Mucosa of rectum (tissue), 2 donors: ENCODE results near the gene MROH2B.

Experiments used
- H3K27ac ChIP-seq, 2 donors: one replicate each; pipeline ENCODE4 v1.7.0; 2013; ENCODE audit warnings: inconsistent platforms in 2 of 2, low read depth in 2 of 2, low read length in 2 of 2
- H3K27me3 ChIP-seq, 2 donors: one replicate each; pipeline ENCODE4 v1.7.0; 2013; ENCODE audit warnings: low read length in 2 of 2; ENCODE audit not compliant: control insufficient read depth in 2 of 2, insufficient read depth in 2 of 2
- H3K36me3 ChIP-seq, 2 donors: one replicate each; pipeline ENCODE4 v1.7.0; 2013; ENCODE audit warnings: low read length in 2 of 2; ENCODE audit not compliant: control insufficient read depth in 2 of 2, insufficient read depth in 2 of 2
- H3K4me1 ChIP-seq, 2 donors: one replicate each; pipeline ENCODE4 v1.7.0; 2013; ENCODE audit warnings: low read length in 2 of 2, mild to moderate bottlenecking in 1 of 2; ENCODE audit not compliant: control insufficient read depth in 2 of 2, insufficient read depth in 2 of 2
- H3K4me3 ChIP-seq, 2 donors: one replicate each; pipeline ENCODE4 v1.7.0; 2013; ENCODE audit warnings: low read length in 2 of 2
- H3K9ac ChIP-seq, 2 donors: one replicate each; pipeline ENCODE4 v1.7.0; 2013; ENCODE audit warnings: low read length in 2 of 2, low read depth in 1 of 2, mild to moderate bottlenecking in 1 of 2
- H3K9me3 ChIP-seq, 2 donors: one replicate each; pipeline ENCODE4 v1.7.0; 2013; ENCODE audit warnings: low read length in 2 of 2; ENCODE audit not compliant: control insufficient read depth in 2 of 2
- donor health status: healthy.
- donor health status: Normal muscosa, but diverticular disease.

The MROH2B gene

DNA sequence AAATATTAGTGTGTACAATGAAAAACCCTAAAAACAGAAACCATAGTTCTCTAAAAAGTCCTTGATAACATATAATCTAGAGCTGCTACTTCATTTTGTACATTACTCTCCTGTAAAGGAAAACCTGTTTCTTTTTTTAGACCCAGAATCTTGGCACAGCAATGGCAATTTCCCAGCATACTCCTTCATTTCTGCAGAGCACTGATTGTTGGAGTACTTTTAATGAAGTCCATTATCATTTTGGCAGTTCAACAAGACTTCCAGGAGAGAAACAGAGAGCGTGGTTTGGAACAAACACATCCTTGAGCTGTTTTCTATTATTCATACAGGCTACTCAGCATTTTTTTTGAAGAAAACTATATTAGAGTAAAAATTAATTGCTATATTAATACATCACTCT is 22.7 kb upstream of the MROH2B start:
- no peaks in the 10 kb centered on the region for H3K4me1 ChIP-seq
- no peak overlapping the region for H3K9ac ChIP-seq
- H3K4me3 ChIP-seq: no peak overlapping the region
- no peak overlapping the region for H3K27ac ChIP-seq
- no peaks in the 10 kb centered on the region for H3K9me3 ChIP-seq
- no peaks in the 10 kb centered on the region for H3K27me3 ChIP-seq
- no peaks in the 10 kb centered on the region for H3K36me3 ChIP-seq

DNA sequence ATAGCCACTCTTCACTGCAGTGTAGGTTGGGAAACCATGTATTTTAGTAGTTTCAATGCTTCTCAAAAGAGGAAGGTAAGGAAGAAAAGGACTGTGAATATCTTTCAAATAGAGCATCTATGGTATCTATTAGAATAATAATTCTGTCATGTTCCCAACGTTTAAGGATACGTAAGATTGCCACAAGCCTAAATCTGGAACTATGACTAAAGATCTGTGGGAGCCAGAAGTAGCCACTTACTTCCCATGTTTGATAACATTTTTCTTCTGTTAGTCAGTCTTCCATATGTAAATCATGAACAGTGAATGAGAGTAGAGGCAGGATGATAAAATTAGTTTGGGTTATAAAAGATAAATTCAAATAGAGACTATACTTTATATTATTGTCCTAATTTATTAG is 16.3 kb upstream of the MROH2B start:
- no peaks in the 10 kb centered on the region for H3K27me3 ChIP-seq
- no peak overlapping the region for H3K9ac ChIP-seq
- H3K4me1 ChIP-seq: no peaks in the 10 kb centered on the region
- no peaks in the 10 kb centered on the region for H3K9me3 ChIP-seq
- no peak overlapping the region for H3K27ac ChIP-seq
- H3K4me3 ChIP-seq: no peak overlapping the region
- H3K36me3 ChIP-seq: no peaks in the 10 kb centered on the region

DNA sequence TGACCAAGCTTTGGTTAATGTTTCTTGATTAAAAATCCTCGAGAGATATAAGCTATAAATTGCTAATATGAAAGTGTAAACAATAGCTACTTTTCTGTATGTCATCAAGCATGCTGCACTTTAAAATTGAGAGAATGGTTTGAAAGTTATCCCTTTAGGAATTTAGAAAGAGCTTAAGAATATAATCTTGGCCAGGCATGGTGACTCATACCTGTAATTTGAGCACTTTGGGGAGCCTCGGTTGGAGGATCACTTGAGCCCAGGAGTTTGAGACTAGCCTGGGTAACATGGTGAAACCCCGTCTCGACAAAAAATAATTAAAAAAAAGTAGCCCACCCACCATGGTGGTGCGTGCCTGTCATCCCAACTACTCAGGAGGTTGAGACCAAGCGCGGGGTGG is 12.2 kb upstream of the MROH2B start:
- no peak overlapping the region for H3K27ac ChIP-seq
- no peak overlapping the region for H3K9ac ChIP-seq
- no peak overlapping the region for H3K4me3 ChIP-seq
- H3K27me3 ChIP-seq: no peaks in the 10 kb centered on the region
- no peaks in the 10 kb centered on the region for H3K9me3 ChIP-seq
- H3K36me3 ChIP-seq: no peaks in the 10 kb centered on the region
- no peaks in the 10 kb centered on the region for H3K4me1 ChIP-seq

DNA sequence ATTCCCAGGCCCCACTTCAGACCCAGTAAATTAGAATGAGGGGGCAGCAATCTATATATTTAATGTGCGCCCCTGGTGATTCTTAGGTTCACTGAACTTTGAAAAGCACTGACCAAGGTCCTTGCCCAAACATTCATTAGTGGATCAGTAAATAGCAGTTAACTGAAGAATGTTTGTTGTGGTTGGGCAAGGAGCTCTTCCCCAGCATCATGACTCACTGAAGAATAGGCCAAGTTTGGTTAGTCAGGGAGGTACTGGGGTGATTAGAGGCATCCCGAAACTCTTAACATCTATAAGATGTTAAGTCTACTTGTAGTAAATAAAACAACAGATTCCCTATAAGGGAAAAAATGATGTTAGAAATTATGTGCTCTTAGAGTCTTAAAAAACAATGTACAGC is 833 bp upstream of the MROH2B start:
- no peak overlapping the region for H3K4me3 ChIP-seq
- H3K27me3 ChIP-seq: no peaks in the 10 kb centered on the region
- no peak overlapping the region for H3K9ac ChIP-seq
- H3K27ac ChIP-seq: no peak overlapping the region
- H3K4me1 ChIP-seq: no peaks in the 10 kb centered on the region
- no peaks in the 10 kb centered on the region for H3K9me3 ChIP-seq
- H3K36me3 ChIP-seq: no peaks in the 10 kb centered on the region

DNA sequence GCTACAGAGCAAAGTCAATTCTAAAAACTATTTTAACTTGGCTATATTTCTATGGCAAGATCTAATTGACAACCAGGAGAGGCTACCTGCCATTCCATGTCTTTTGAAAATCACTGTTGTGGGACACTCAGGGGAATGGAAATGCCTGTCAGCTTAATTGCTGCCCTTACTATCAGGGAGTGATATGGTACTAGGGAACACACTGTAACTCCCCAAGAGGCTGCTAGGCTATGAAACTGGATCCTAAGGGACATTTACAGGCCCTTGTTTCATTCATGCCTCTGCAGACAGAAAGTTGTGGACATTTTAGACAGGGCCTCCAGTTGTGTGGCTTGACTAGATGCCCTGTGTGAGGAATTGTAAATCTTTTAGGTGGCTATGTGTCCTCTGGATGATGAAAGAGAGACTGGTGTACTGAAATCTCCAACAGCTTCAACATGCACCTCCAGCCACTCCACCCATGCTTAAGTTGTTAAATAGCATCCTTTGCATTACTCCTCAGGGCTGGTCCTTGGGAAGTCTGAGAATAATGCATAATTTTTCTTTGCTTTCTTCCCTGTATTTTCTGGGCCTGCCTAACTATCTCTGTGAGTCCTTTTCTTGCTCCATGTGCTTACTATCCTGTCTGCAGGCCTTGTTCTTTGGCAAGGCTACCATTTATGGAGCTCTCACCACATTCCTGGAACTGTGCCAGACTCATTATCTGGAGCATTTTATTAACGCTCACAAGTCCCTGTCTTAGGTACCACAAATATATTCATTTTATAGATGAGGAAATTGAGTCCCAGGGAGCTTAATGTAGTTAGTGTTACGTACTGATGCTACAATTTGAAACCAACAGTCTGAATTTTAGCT is 3.2 kb downstream of the MROH2B start:
- Histone ChIP-seq H3K9ac (no peak overlapping the region), H3K27ac (no peak overlapping the region), H3K9me3 (no peaks in the 10 kb centered on the region), H3K27me3 (no peaks in the 10 kb centered on the region), H3K4me3 (no peak overlapping the region), H3K4me1 (no peaks in the 10 kb centered on the region), H3K36me3 (no peaks in the 10 kb centered on the region)

DNA sequence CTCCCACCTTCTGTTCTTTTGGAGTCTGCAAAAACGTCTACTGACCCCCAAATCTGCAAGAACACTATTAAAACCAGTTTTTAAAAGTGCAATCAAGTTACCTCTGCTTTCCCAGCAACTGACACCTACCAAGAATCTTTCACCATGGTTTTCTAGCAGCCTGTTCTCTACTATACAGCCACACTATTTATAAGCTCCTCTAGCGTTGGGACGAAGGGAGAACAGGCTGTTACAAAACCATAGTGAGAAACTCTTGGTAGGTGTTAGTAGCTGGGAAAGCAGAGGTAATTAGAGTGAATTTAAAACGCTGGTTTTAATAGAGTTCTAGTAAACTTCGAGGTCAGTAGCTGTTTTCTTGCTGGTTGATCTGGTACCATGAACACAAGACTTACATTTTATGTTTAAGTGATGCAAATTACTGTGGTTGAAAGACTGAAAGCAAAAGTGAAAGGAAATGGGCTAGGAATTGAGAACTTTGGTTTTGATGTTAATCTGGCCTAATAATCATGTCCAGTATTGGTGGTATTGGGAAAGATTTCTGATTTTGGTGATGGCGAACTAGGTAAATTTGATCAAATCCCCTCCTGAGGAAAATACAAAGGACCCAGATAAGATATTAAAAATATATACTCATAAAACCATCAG is 5.3 kb downstream of the MROH2B start:
- H3K4me3 ChIP-seq: no peak overlapping the region
- no peaks in the 10 kb centered on the region for H3K9me3 ChIP-seq
- H3K27ac ChIP-seq: no peak overlapping the region
- no peaks in the 10 kb centered on the region for H3K27me3 ChIP-seq
- no peaks in the 10 kb centered on the region for H3K36me3 ChIP-seq
- no peaks in the 10 kb centered on the region for H3K4me1 ChIP-seq
- H3K9ac ChIP-seq: no peak overlapping the region

DNA sequence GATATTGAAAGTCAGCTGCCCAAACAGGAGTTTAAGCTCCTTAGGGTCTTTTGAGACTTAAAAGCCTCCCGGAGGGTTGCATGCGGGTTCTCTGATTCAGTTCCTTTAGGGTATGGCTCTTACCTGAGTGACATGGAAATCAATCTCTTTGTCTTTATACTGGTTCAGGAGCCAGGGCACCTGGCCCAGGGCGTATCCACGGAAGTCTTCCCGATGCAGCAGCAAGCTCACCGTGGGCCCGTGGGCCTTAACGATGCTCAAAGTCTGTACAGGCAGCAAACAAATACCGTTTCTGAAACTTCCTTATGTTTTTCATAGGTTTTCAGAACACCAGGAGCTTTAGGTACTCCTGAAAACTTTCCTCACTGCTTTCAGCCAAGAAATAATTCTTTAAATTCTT is 13.2 kb downstream of the MROH2B start:
- H3K4me1 ChIP-seq: no peaks in the 10 kb centered on the region
- H3K4me3 ChIP-seq: no peak overlapping the region
- H3K27me3 ChIP-seq: no peaks in the 10 kb centered on the region
- H3K36me3 ChIP-seq: no peaks in the 10 kb centered on the region
- H3K9ac ChIP-seq: no peak overlapping the region
- H3K9me3 ChIP-seq: no peaks in the 10 kb centered on the region
- no peak overlapping the region for H3K27ac ChIP-seq

DNA sequence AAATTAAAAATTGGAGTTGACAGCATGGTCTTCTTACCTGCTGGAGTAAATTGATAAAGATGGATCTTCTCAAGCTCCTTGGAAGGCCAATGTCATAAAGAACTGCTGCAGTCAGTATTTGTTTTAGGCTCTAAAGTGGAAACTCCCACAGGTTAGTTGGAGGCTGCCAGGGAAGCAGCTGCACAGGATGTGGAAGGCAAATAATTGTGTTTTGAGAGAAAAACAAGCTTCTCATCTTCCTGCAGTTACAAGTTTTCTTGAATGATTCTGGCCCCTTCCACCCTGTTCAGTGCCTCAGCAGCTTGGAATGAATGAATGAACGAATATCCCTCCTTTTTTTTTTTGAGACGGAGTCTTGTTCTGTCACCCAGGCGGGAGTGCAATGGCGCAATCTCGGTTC is 13.9 kb downstream of the MROH2B start:
- Histone ChIP-seq H3K4me3 (no peak overlapping the region), H3K4me1 (no peaks in the 10 kb centered on the region), H3K27me3 (no peaks in the 10 kb centered on the region), H3K36me3 (no peaks in the 10 kb centered on the region), H3K9me3 (no peaks in the 10 kb centered on the region), H3K27ac (no peak overlapping the region), H3K9ac (no peak overlapping the region)

DNA sequence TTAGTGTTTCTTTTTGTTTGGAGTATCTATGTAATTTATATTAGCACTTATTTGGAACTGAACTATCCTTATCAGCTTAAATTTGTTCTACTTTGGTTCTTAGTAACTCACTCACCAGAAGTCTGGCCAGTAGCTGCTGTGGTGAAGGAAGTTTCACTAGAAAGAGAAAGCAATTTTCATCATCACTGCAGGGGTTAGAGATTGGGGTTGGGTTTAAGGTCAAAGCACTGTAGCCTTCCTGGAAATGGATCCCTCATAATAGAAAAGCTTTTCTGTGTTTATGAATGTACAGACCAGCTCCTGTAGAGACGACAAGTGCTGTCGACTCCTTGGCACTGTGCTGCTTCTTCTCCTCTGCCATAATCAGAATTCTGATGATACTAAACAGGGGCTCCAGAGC is 22.2 kb downstream of the MROH2B start:
- Histone ChIP-seq H3K9me3 (no peaks in the 10 kb centered on the region), H3K27me3 (no peaks in the 10 kb centered on the region), H3K4me3 (no peak overlapping the region), H3K36me3 (no peaks in the 10 kb centered on the region), H3K27ac (no peak overlapping the region), H3K9ac (no peak overlapping the region), H3K4me1 (no peaks in the 10 kb centered on the region)

DNA sequence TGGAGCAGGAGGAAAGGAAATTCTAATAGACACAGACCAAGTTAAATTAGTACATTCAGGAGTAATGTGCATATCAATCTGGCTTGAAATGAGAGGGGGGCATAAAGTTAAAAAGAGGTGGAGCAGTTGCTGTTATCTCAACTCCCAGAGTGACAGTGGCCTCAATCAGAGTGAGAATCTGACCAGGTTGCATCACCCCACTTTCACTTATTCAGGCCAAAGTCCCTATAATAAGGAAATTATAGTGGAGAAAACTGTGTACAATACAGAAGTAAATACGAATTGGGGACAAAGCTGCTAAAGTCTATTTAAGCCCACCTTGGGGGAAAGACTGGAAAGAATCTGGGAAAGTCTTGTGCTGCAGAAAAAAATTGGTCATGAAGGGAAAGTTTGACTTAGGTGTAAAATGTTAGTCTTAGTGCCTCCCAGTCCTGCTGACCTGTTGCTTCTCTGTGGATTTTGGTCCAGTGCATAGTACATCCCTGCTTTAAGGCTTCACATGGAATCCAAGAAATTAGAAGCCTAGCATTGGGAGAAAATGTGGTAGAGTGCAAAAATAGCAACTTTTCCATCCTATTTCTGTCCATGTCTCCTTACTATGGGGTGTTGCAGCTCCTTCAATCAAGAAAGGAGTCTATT is 27.9 kb downstream of the MROH2B start:
- Histone ChIP-seq H3K9me3 (no peaks in the 10 kb centered on the region), H3K4me3 (no peak overlapping the region), H3K4me1 (no peaks in the 10 kb centered on the region), H3K27me3 (no peaks in the 10 kb centered on the region), H3K36me3 (no peaks in the 10 kb centered on the region), H3K9ac (no peak overlapping the region), H3K27ac (no peak overlapping the region)
